Loucy (cell line): Measurements from ENCODE around the gene TJP1.
"Not testable (repeated sequence)": the region's sequence is repeated elsewhere in the genome, so short reads cannot be mapped to it uniquely, and the experiment has no call there.

Experiments
- H2AFZ ChIP-seq: fragments of 200-600 bp; sonication (generic); 2 replicates; pipeline ENCODE4 v1.6.0; 2016; ENCODE audit warnings: antibody characterized with exemption, mild to moderate bottlenecking, low read length, moderate library complexity
- H3F3A ChIP-seq: fragments of 200-600 bp; 2 replicates; pipeline ENCODE4 v1.6.0; 2016; ENCODE audit warnings: antibody characterized with exemption, low read depth, mild to moderate bottlenecking
- H3K27me3 ChIP-seq: fragments of 200-600 bp; sonication (generic); 2 replicates; pipeline ENCODE4 v1.6.1; 2014; ENCODE audit warnings: low read length, mild to moderate bottlenecking; ENCODE audit not compliant: insufficient read depth, poor library complexity, severe bottlenecking
- H3K36me3 ChIP-seq: fragments of 200-600 bp; sonication (generic); 2 replicates; pipeline ENCODE4 v1.6.1; 2016; ENCODE audit warnings: low read length; ENCODE audit not compliant: insufficient read depth
- H3K4me1 ChIP-seq: fragments of 200-600 bp; sonication (generic); 2 replicates; pipeline ENCODE4 v1.5.1; 2014; ENCODE audit warnings: low read length, mild to moderate bottlenecking; ENCODE audit not compliant: insufficient read depth, poor library complexity, severe bottlenecking
- H3K4me2 ChIP-seq: fragments of 200-600 bp; sonication (generic); 2 replicates; pipeline ENCODE4 v1.6.0; 2014; ENCODE audit warnings: antibody characterized with exemption, low read length, low read depth, mild to moderate bottlenecking; ENCODE audit not compliant: poor library complexity, severe bottlenecking
- H3K4me3 ChIP-seq: fragments of 200-600 bp; sonication (generic); 2 replicates; pipeline ENCODE4 v1.5.1; 2014; ENCODE audit warnings: low read length, mild to moderate bottlenecking, mixed read lengths; ENCODE audit not compliant: poor library complexity, severe bottlenecking
- H3K79me2 ChIP-seq: fragments of 200-600 bp; sonication (generic); 2 replicates; pipeline ENCODE4 v1.6.1; 2014; ENCODE audit warnings: low read length; ENCODE audit not compliant: insufficient read depth
- H3K9ac ChIP-seq: fragments of 200-600 bp; sonication (generic); 2 replicates; pipeline ENCODE4 v1.6.0; 2014; ENCODE audit warnings: mild to moderate bottlenecking, low read depth, low read length, moderate library complexity; ENCODE audit not compliant: poor library complexity, severe bottlenecking
- H3K9me2 ChIP-seq: fragments of 200-600 bp; sonication (generic); replicated peaks from 2 replicates; pipeline ENCODE4 v1.6.1; 2016; ENCODE audit warnings: low read depth, low read length, mixed read lengths
- H3K9me3 ChIP-seq: fragments of 200-600 bp; sonication (generic); 2 replicates; pipeline ENCODE4 v1.6.1; 2014; ENCODE audit warnings: mild to moderate bottlenecking, antibody characterized with exemption, low read length, low read depth; ENCODE audit not compliant: insufficient read depth
- H4K20me1 ChIP-seq: fragments of 200-600 bp; sonication (generic); 2 replicates; pipeline ENCODE4 v1.6.0; 2014; ENCODE audit warnings: antibody characterized with exemption, low read length, mild to moderate bottlenecking; ENCODE audit not compliant: insufficient read depth, poor library complexity, severe bottlenecking
- CTCF ChIP-seq: fragments of 200-600 bp; sonication (generic); conservative IDR thresholded peaks from 2 replicates; pipeline ENCODE4 v1.5.1; 2014; ENCODE audit warnings: mild to moderate bottlenecking, antibody characterized with exemption, low read length
- EZH2phosphoT487 ChIP-seq: fragments of 200-600 bp; IDR thresholded peaks from 2 replicates; pipeline ENCODE4 v1.6.1; 2018; ENCODE audit warnings: antibody characterized with exemption, mild to moderate bottlenecking, moderate library complexity, borderline replicate concordance

The TJP1 gene

GRCh38 chr15:29696950-29697738 is 125.1 kb downstream of the TJP1 start:
- Histone ChIP-seq H2AFZ (no peak overlapping the region), H3K79me2 (no peaks in the 10 kb centered on the region), H3F3A (no peaks in the 10 kb centered on the region), H3K4me2 (no peak overlapping the region), H4K20me1 (no peaks in the 10 kb centered on the region), H3K4me3 (no peak overlapping the region), H3K36me3 (no peaks in the 10 kb centered on the region), H3K9me3 (no peaks in the 10 kb centered on the region), H3K9me2 (no peaks in the 10 kb centered on the region), H3K27me3 (no peaks in the 10 kb centered on the region), H3K4me1 (no peaks in the 10 kb centered on the region), H3K9ac (no peak overlapping the region)
- TF ChIP-seq EZH2phosphoT487, result no peak
- no peak for TF ChIP-seq CTCF

GRCh38 chr15:29696506-29696905 is 125.8 kb downstream of the TJP1 start:
- H3K9me3 ChIP-seq, H2AFZ ChIP-seq, H3K4me2 ChIP-seq, H3K36me3 ChIP-seq, H3K4me3 ChIP-seq, H3F3A ChIP-seq, H3K79me2 ChIP-seq, H4K20me1 ChIP-seq, H3K9me2 ChIP-seq, H3K9ac ChIP-seq, H3K27me3 ChIP-seq, H3K4me1 ChIP-seq: not testable (repeated sequence)

GRCh38 chr15:29695489-29696167 is 126.6 kb downstream of the TJP1 start:
- no peak for TF ChIP-seq EZH2phosphoT487
- TF ChIP-seq CTCF, result peak; percentile 50
- H3K36me3 ChIP-seq, result no peaks in the 10 kb centered on the region
- no peaks in the 10 kb centered on the region for H3K9me3 ChIP-seq
- H3K79me2 ChIP-seq, result no peaks in the 10 kb centered on the region
- no peak overlapping the region for H3K4me3 ChIP-seq
- no peaks in the 10 kb centered on the region for H3K4me1 ChIP-seq
- no peaks in the 10 kb centered on the region for H3K27me3 ChIP-seq
- no peaks in the 10 kb centered on the region for H4K20me1 ChIP-seq
- H3K4me2 ChIP-seq, result no peak overlapping the region
- H2AFZ ChIP-seq, result no peak overlapping the region
- H3K9me2 ChIP-seq, result no peaks in the 10 kb centered on the region
- H3F3A ChIP-seq, result no peaks in the 10 kb centered on the region
- H3K9ac ChIP-seq, result no peak overlapping the region
